CD4-positive, alpha-beta T cell treated with Interleukin-15 for 4 hours (primary cell): Measurements from ENCODE around the gene UST.
"Not testable (repeated sequence)": the region's sequence is repeated elsewhere in the genome, so short reads cannot be mapped to it uniquely, and the experiment has no call there.

ENCODE experiments used
- DNase-seq: peaks from one replicate; pipeline ENCODE4 v3.0.0-alpha.2; 2020; ENCODE audit warnings: low spot score

The UST gene

GRCh38 chr6:148951662-148952061 lies 204.8 kb downstream of the UST start:
- DNase-seq: no peak

DNA sequence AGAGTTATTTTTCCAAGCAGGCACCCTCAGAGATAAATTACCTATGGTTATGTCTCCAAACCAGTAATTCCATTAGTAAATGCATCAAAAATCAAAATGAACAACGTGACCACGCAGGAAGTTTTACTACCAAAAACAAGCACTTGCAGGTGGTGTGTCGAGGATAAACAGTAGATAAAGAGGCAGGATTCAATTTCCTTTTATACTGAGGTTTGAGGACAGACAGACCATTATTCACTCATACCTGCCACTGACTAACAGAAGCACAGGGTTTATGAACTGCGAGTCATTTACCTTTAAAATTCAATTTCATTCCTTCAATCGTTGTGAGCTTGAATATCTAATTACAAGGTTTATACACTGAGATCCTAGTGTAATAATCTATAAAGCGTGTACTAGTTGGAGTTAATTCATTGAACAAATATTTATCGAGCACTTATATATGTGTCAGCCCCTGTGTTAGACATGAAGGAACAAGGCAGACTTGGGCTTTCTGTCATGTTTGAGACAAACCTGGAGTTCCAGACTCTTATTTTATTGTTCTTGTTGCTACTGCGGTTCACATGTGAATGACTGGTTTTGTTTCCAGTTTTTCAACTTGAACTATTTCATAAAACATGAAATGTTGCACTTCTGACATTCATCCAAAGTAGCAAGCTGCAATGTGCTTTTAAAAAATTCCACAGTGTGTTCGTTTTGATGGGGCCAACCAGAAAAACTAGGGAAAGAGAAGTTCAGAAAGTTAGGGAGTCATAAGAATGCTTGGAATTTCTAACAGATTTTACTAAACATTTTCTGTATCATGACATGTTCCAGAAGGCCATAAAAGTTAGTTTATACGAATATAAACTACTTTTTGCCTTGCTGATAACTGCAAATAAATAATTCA lies 205.6 kb downstream of the UST start:
- no peak for DNase-seq

- DNase-seq: no peak
These were observed 207.6 kb downstream of the UST start for GRCh38 chr6:148954461-148954860.

DNA sequence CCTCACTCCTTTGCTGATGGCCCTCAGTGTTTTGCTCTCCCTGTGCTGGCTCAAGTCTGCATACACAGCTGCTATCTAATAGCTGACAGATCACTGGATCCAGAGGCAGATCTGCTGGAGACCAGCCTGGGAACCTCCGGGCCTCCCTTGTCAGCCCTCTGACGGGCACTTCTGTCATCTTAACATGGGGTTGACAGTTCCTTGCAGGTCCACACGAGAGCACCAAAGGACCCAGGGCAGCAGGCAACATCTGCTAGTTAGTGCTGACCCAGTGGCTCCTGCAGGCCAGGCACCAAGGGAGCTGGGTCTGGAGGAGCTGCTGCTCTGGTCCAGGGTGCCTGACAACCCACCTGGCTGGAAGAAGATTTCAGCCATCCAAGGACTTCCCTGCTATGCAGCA lies 208.1 kb downstream of the UST start:
- no peak for DNase-seq

- no peak for DNase-seq
These were observed 208.6 kb downstream of the UST start for GRCh38 chr6:148955441-148955840.

DNA sequence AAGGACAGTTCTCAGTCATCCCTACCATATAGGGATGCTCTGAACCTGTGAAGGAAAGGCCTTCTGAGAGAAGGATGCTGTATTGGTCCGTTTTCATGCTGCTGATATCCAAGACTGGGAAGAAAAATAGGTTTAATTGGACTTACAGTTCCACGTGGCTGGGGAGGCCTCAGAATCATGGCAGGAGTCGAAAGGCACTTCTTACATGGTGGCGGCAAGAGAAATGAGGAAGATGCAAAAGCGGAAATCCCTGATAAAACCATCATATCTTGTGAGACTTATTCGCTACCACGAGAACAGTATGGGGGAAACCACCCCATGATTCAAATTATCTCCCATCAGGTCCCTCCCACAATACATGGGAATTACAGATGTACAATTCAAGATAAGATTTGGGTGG lies 209.3 kb downstream of the UST start:
- DNase-seq: not testable (repeated sequence)

DNA sequence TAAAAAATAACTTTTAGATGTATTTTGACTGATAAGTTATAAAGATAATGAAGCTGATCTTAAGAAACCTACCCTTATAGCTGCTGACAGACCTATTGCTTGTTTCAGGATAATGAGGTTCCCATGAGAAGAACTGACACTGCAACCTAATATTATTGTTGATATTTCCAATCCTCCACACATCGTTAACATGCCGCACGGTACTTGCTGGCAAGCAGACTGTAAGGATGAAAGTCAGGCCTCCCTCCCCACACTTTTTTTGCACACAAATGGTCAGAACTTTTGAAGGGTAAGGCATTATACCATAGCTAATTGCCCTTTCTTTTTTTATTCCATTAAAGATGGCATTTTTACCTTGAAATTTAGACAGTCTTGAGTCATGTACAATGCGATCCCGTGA lies 210.9 kb downstream of the UST start:
- DNase-seq: no peak

GRCh38 chr6:148959008-148959407 lies 212.2 kb downstream of the UST start:
- no peak for DNase-seq

GRCh38 chr6:148959501-148959900 lies 212.7 kb downstream of the UST start:
- no peak for DNase-seq

DNA sequence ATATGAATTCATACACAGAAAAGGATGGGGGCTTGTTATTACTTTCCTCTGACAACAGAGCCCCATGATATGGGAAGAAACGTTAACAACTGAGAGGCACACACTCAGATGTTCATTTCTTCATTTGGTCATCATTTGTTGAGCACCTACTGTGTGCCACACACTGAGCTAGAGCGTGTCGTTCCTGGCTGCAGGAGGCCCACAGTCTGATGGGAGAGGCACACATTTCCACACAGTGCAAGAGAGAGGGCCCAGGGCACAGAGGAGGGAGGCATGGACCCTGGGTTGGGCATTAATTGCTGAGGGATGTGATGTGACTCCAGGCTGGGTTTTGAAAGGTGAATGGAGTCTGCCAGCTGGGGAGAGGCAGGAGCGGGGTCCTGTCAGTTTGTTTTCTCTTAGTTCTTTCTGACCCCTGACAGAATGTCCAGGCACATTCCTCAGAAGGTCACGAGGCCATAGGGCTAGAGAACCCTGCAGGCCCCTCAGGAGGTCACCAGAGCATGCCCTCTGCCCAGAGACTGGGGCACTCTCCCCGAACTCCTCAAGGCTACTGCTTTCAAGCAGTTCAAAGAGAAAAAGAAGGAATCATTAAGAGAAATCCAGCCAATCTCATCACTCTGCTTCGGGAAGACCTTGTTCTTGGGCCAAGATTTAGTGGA lies 216.2 kb downstream of the UST start:
- DNase-seq: no peak

- no peak for DNase-seq
These were observed 216.9 kb downstream of the UST start for GRCh38 chr6:148963738-148964137.

DNA sequence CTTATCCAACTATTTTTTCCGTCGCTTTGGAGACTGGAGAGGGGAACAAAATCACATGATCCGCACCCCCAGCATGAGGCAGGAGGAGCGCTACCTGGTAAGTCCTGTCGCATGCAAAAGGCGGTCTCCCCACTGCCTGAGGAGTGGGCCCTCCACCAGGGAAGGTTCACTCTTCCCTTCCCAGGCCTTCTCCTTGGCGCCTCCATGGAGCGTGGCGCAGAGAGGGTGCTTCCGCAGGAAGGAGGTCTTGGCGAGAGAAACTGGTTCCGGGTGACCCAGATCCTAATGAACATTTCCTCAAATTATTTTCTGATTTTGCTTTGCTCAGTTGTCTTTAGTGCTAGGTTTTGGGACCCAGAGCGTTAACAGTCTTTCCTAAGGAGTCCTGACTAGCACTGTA lies 217.6 kb downstream of the UST start:
- no peak for DNase-seq

GRCh38 chr6:148965287-148965686 lies 218.5 kb downstream of the UST start:
- DNase-seq: no peak

DNA sequence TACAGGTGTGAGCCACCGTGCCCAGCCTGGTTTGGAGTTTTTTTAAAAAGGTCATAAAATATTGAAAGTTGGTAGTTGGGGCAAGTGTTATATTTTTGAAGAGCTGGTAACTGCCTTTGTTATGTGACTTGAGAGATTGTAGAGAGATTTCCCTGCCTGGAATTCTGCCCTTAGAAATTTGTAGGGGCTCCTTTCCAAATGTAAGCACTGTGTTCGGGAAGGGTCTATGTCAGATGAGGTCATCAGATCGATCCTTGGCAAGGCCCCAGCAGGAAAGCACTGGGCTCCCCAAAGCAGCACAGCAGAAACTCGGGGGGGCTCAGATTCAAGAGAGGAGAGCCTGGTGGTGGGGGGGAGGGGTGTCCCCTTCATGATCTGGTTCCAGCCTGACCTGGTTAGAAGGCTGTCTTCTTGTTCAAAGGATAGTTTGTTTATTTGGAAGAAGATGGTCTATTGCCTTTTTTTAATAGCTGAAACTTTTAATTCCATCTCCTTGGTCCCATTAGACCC lies 220.2 kb downstream of the UST start:
- DNase-seq: no peak

DNA sequence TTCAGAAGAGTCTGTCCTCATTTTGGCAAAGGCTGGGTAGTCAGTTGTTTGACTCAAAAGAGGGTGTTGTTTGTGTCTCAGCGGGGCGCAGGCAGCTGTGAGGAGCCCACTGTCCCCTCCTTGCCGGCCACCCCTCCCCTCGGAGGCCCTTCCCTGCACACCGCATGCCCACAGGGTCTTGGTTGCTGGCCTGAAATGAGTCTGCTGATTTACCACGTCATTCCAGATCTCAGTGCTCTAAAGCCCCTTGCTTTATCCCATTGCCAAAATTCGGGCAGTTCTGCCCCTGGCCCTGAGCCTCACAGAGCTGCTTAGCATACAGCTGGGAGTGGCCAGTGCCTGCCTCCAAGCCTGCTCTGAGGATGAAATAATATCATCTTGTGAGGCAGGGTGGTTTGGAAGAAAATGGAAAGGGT lies 220.7 kb downstream of the UST start:
- no peak for DNase-seq

DNA sequence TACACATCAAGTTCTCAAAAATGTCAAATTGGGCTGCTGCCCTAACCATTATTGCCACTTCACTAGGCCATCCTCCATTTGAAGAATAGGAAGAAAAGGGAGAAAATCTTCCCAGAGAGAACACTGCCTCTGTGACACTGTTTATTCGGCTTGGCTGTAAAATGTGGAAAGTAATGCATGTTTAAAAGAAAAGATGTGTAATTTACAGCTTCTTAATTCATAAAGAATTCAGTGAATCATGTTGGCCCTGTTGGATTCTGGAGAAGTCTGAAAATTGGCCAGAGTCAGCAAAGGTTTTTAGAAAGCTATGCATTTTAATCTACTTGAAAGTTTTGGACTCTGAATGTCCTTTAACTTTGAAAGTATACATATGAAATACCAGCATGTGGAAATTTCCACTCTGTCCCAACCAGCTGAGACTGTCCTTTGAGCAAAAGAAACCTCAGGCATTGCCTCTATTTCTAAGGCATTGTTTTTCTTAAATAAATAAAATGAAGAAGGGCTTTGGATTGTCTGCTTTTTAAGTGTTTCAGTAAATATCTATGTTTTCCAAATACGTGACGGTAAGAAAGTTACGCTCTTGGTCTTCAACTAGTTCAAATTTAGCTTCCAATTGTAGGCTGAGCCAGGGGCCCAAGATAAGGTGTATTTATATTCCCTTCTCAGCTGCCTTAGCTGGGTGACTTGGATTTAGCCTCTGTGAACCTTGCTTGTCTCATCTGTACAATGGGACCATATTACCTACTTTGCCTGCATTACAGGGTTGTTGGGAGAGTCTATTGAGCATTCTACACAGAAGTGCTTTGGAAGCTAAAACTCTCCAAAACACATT lies 222.2 kb downstream of the UST start:
- no peak for DNase-seq

DNA sequence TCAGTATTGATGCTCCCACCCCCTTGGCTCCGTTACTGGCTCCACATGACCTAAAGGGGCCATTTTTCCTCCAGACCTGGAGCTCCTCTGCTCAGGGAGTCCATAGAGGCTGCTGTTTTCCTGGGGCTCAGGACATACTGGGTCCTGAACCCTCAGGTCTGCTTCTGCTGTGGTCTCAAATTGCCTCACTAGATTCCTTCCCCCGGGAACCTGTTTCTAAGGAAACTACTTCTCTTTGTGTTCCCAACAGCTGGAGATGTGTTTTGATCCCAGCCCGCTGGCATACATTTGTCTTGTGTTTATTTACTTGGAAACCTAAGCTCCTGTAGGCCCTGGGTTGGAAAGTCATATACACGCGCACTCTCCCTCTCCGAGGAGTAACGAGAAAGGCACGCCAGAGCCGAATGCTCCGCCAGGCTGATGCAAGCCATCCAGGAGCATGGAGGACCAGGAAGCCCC lies 222.8 kb downstream of the UST start:
- no peak for DNase-seq

- no peak for DNase-seq
These were observed 224.4 kb downstream of the UST start for GRCh38 chr6:148971031-148971927.

GRCh38 chr6:148972481-148972880 lies 225.7 kb downstream of the UST start:
- DNase-seq: peak; percentile 38

- DNase-seq: no peak
These were observed 226.8 kb downstream of the UST start for GRCh38 chr6:148973538-148974208.

DNA sequence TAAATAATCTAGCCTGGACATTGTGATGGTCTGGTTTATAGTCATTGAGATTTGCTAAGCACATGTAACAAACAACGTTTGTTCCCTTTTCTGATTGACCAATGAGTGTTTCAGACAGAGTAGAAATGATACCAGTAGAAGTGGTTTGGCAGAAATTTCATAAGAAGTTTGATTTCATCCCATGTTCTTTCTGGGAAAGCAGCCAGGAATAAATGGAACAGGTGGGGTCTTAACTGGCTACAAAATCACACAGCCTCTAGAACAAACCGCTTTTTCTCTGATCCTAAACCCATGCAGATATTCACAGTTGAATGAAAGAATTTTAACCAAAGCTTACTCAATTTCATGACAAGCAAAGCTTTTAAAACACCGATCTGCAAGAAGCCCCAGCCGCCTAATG lies 227.5 kb downstream of the UST start:
- no peak for DNase-seq
